GM19455 (cell line): ENCODE measurements around the gene KLHDC7B.
"Not testable (repeated sequence)": the region's sequence is repeated elsewhere in the genome, so short reads cannot be mapped to it uniquely, and the experiment has no call there.

Source experiments
- ATAC-seq: cut with Tn5 transposase; IDR thresholded peaks from one replicate; pipeline ENCODE4 v1.9.1; 2021; ENCODE audit not compliant: unreplicated experiment

The KLHDC7B gene

DNA sequence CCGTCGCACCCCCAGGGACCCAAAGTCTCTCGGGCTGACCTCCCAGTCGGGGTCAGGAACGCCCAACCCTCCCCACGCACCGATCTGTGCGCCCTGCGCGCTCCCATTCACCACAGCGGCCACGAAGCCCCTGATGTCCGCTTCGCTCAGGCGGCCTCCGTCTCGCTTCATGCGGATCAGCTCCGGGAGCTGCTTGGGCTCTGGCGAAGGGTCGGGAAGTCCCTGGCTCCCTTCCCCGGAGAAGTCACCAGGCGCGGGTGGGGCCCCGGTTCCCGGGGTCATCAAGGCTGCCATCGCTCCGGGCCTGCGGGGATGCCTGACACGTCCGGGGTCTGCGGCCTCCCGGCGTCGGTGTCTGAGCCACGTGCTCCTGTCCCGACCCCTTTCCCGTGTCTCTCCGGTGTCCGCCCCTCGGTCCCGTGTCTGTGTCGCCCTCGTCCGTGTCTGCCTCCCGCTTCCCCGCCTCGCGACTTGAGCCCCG is 16.2 kb upstream of the KLHDC7B start:
- no peak for ATAC-seq

DNA sequence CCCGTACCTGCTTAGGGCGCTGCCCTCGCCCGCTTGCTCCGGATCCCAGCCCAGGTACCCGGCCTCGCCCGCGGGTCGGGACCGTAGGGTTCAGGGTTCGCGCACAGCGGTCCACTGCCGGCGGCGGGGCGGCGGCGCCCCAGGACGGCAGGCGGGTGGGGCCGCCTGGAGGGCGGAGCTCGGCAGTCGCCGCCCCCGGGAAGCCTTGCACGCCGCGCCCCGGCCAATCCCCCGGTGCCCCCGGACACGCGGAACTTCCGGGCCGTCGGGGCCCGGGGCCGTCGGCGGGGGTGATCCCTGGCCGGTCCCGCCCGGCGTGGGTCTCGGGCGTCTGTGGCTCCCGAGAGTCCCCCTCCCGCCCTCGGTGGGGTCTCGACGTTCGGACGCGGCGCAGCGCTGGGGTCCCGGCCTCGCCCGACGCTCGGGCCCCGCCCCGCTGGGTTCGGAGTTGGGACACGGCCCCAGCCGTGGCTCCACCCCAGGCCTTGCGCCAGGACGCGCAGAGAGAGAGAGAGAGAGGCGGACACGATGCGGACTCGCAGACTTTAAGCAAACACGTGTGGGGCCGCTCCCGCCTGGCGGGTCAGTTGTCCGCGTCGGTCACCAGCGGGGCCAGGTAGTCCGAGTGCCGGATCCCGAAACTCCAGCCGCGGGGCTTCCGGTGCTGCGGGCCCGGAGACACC is 15.7 kb upstream of the KLHDC7B start, which contains the start of gene TYMP:
TYMP (minus strand) TSS at position 116 of the 683 bp plus-strand sequence. CDS start 303 bp downstream, outside the sequence.
- ATAC-seq, result no peak

DNA sequence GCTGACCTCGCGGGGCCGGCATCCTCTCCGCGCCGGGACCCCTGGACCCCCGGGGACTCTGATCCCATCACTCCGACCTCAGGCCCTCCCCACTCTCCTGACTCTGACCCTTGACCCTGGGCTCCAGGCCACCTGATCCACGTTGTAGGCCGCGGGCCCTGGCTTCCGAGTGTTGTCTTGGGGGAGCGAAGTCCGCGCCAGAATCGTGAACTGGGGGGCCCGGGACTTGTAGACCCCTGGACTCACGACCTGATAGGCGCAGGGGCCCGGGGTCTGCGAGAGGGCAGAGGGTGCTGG is 15.2 kb upstream of the KLHDC7B start:
- ATAC-seq, result no peak

DNA sequence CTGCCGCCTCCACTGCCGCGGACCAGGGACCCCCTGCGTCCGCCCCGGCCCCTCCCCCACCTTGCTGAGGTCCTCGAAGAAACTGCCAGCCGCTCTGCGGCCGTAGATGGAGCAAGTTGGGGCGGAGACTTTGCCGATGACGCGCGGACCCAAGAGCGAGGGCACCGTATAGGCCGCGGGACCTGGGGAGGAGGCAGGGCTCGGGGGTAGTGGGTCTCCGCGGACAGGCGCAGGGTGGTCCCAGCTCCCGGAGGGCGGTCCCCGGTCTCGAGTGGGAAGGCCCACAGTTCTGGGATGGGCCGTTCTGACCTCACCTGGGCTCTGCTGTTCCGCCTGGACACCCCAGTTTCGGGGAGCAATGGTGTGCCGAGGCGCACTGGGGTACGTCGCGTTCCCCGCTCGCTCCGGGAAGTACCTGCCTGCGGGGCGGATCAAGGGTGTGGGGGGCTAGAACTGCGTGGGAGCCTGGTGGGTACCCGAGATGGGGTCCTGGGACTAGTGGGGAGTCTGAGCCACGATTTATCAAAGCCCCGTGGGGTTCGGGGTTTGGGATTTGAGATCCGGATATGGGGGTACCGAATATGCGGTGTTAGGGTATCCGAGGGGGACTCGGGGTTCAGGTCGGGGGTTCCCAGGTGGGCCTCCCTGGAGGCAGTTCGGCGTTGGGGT is 14.7 kb upstream of the KLHDC7B start:
- no peak for ATAC-seq

DNA sequence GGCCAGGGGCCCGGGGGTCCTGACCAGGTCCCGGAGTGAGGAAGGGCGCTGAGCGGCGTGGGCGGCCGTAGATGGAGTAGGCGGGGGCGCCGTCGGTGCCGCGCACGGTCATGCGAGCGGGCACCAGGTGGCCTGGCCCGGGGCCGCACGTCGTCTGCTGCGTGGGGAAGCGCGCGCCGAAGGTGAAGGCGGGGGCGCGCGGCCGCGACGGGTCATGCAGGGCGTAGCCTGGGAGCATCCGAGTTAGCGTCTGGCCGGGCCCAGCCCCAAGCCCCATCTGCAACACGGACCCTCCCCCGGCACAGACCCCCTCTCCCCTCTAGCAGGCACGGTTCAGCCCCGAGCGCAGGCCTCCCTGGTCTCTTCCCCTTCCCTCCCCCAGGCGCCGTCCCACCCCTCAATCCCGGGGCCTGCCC is 14.1 kb upstream of the KLHDC7B start:
- no peak for ATAC-seq

DNA sequence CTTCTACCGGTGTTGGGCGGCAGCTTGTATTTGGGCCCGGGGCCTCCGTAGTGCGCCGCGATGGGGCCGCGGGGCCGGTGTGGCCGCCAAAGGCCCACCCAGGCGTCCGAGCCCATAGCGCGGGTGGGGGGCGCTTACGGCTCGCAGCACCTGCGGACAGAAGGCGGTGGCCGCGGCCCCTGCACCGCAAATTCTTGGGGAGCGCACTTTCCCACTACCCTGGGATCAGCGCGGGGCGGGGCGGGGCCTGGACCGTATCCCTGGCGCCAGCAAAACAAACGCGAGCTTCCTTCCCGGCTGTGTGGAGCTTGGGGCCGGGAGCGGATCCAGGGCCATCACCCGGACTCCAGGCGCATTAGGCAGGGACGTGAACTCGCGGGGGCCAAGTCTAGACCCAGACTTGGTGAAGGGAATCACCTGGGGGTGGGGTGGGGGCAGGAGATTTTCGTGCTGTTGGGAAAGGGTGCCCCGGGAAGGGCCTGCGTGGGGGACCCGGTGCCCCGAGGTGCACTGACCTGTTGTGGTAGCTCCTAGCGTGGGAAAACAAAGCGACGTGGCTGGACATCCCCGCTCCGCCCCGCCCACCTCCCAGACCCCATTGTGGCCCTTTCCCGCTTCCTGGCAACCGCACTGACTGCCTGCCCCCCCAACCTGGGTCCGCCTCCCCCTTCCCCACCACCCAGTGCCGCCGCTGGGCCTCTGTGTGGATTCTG is 13.6 kb upstream of the KLHDC7B start:
- ATAC-seq, result no peak

DNA sequence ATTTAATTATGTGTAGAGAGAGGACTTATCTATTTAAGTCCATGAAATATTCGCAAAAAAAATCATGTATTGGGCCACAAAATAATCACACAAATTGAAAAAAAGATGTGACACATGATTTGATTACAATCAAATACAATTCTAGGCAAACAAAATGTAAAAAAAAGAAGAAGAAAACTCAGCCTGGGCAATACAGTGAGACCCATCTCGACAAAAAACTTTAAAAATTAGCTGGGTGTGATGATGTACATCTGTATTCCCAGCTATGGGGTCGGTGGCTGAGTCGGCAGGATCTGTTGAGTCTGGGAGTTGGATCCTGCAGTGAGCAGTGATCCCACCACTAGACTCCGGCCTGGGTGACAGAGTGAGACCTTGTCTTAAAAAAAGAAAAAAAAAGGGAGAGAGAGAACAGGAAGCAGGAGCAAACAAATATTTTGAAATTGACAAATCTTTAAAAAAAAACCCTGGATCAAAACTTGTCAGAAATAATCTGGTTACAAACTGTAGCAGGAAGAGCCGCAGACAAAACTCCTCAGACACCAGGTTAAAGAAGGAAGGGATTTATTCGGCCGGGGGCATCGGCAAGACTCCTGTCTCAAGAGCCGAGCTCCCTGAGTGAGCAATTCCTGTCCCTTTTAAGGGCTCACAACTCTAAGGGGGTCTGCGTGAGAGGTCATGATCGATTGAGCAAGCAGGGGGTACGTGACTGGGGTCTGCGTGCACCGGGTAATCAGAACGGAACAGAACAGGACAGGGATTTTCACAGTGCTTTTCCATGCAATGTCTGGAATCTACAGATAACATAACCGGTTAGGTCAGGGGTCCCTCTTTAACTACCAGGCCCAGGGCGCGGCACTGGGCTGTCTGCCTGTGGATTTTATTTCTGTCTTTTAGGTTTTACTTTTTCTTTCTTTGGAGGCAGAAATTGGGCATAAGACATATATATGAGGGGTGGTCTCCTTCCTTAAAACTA is 12.6 kb upstream of the KLHDC7B start:
- ATAC-seq, result no peak

DNA sequence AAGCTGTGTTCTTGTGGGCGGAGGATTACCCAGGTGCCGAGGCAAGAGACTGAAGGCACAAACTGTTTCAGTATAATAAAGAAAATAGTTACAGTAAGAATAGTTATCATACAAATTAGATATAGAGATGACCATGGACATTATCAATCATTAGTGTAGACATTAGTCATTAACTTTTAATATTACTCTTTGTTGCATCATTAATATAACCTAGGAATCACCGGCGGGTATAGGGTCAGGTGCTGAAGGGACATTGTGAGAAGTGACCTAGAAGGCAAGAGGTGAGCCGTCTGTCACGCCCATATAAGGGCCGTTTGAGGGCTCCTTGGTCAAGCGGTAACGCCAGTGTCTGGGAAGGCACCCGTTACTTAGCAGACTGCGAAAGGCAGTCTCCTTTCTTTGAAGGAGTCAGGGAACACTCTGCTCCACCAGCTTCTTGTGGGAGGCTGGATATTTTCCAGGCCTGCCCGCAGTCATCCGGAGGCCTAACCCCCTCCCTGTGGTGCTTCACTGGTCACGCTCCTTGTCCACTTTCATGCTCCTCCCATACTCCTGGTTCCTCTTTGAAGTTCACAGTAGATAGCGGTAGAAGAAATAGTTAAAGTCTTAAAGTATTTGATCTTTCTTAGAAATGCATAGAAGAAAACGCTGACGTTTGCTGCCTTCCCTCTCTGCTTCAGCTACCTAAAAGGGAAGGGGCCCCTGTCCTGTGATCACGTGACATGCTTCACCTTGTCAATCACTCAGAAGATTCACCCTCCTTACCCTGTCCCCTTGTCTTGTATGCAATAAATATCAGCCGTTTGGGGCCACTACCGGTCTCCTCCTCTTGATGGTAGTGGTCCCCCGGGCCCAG is 11.6 kb upstream of the KLHDC7B start:
- not testable (repeated sequence) for ATAC-seq

DNA sequence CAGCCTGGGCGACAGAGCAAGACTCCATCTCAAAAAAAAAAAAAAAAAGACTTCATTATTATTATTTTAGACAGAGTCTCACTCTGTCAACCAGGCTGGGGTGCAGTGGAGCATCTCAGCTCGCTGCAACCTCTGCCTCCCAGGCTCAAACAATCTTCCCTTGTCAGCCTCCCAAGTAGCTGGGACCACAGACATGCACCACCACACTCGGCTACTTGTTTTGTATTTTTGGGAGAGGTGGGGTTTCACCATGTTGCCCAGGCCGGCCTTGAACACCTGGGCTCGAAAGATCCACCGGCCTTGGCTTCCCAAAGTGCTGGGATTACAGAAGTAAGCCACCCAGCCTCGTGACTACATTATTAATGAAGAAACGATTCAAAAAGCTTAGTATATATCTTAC is 10.6 kb upstream of the KLHDC7B start:
- ATAC-seq, result no peak

DNA sequence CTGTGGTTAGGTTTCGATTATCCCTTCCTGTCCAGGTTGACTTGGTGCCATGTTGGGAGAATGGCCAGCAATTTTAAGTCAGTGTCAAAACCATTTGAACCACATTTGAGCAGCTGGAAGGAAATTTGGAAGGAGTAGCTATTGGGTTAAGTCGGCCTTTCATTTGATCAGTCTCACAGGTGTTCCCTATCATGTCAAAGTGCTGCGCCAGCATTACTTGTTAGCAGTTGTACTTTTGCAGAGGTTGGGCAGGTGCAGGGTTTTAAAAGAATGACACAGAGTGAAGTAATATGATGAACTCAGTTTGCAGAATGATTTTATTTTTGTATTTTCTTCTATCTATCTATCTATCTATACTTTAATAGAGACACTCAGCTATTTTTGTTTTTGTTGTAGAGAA is 9.5 kb upstream of the KLHDC7B start:
- no peak for ATAC-seq

DNA sequence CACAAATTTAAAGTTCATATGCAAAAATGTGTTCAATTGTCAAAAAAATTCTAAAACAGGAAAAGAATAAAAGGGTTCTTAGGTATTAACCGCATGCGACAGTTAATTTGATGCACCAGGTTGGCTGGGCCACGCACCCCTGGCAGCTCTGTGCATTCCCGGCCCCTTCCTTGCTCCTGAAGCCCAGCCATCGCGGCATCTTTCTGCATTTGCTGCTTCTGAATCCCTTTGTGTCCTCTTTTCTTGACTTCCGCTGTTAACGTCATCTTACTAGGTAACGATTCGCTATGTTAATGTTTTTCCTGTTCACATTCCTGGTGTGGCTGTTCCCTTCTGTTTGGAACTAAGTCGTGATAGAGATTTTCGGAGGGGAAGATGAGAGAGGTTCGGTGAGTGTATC is 7.9 kb upstream of the KLHDC7B start:
- ATAC-seq, result no peak

DNA sequence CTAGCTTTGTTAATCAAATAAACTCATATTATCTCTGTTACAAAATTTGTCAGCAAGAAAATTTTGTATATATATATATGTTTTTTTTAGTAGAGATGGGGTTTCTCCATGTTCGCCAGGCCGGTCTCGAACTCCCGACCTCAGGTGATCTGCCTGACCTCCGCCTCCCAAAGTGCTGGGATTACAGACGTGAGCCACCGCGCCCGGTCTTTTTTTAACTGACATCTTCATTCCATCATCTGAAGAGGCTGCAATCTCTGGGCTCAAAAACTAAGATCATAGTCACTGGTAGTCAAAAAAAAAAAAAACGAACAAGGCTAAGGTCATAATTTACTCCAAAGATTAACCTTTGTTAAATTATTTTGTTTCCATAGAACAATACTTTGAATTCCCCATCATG is 5.3 kb upstream of the KLHDC7B start:
- ATAC-seq, result no peak

DNA sequence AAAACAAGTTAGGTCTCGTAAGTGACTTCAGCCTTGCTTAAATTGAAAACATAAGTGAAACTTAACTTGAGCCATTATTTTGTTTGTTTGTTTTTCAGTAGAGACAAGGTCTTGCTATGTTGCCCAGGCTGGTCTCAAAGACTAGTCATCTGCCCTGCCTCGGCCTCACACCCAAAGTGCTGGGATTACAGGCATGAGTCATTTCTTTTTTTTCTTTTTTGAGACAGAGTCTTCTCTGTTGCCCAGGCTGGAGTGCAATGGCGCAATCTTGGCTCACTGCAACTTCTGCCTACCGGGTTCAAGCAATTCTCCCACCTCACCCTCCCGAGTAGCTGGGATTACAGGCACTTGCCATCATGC is 4.1 kb upstream of the KLHDC7B start:
- not testable (repeated sequence) for ATAC-seq

DNA sequence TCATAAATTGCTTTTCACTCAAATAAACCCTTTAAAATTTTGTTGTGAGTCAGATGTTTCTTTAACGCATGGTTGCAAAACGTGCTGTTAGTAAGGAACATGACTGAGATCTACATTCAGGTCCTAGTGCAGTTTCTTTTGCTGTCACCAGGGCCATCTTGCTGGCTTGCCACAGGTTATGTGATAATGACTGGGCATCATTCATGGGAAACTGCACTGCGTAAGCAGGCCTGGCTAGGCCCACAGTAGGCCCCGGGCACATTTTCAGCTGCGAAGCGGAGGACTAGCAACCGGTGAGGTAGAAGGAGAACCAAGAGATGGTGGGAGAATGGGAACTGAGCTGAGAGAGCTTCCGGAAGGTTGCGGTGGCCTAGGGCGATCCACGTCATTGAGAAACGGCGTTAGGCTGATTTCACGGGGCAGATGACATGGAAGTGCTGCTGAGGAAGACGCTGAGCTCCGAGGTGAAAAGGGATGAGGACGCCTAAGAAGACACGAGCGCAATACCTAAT is 3.2 kb upstream of the KLHDC7B start:
- ATAC-seq, result no peak

DNA sequence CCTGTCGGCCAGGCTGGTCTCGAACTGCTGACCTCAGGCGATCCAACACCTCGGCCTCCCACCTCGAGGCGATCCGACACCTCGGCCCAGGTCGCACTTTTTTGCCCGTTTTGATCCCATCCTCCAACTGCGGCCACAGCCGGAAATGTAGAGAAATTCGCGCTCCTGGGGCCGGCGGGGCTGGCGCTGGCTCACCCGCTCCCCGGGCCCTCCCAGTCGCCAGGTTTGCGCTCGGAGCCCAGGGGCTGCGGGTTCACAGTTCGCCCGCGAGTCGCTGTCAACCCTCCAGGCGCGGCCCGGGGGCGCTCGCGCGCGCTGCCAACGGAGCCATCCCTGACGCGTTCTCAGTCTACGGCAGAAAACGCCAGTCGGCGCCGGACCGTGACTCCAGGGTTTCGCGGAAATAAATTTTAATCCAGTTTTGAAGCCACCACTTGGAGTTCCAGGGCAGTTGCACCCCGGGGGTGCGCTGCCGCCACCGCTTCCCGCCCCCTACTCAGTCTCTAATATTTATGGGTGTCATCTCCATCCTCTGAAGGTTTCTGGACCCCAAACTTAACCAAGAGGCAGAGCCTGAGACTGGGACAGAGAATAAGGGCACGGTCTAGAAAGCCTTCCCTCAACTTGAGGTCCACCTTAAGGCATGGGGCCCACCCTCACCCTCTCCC is 1.5 kb upstream of the KLHDC7B start:
- ATAC-seq, result no peak

DNA sequence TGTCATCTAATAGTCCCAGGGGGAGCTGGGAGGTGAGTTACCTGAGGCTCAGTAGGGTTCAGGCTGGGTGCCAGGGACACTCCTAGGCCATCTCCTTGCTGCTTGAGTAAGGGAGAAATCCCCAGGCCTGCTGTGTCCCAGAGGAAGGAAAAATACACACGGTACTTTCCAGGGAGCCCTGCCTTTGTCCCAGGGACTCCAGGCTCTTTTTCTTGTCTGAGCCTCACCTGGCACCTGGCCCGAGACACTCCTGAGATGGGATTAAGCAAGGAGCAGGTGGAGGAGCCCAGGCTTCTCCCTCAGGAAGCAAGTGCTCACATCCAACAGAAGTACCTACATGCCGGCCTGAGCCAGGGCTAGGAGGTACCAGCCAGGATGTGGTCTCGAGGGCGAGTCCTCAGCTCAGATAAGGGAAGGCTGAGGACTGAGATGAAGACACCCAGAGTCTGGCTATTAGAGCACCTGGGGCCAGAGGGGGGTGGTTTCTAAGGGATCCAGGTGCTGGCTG is 899 bp upstream of the KLHDC7B start:
- no peak for ATAC-seq

DNA sequence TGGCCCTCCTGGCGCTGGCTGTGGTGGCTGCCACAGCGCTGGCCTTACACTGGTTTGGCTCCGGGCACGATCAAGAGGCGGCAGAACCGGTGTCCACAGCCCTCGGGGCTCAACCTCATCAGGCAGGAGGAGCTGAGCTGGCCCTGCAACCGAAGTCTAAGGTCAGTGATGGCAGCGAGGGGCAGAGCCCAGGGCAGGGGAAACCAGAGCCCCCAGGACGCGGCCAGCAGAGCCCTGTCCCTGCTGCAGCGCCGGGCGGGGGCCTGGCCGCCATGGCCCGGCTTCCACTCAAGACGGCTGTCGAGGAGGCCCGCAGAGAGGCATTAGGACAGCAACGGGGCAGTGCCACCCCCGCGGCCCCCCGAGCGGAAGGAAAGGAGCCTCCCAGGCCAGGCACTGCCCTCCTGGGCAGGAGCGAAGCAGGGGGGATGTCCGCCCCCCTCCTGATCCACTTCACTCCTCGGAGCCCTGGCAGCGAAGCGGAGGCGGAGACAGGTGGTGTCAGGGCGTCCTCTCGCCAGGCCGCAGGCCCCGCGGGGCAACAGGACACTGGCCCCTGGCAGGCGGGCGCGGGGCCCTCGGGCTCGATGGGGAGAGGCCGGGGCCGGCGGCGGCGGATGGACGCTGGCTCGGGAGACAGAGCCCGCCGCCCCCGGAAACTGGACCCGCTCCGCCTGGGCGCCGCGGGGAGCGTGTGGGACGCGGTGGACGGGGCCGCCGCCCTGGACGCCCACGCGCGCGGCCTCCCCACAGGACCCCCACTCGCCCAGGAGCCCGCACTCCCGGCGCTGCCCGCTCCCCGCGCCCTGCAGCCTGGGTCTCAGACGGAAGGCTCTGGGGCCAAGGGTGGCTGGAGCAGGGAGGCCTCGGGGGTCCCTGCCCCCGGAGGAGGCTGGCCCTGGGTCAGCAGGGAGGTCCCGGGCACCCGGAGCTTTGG is 895 bp downstream of the KLHDC7B start:
- no peak for ATAC-seq
